PC-3 (cell line): Measurements from ENCODE around the gene TDRD12. TPM values are rescaled to one million over a fixed set of nuclear protein-coding genes. Genes with fewer than 3 reads are reported as not detected.
"Not testable (repeated sequence)": the region's sequence is repeated elsewhere in the genome, so short reads cannot be mapped to it uniquely, and the experiment has no call there.

ENCODE experiments used
- ATAC-seq: fragments of 200-7000 bp; cut with Tn5 transposase; 2 replicates; pipeline ENCODE4 v1.9.1; 2020; ENCODE audit warnings: mild to moderate bottlenecking, moderate library complexity
- BruUV-seq: library from RNA; stranded (reverse); fragments of 400-500 nt; replicated peaks from 2 replicates; lab custom pipeline; 2021; lab: Mats Ljungman, UMichigan
- CTCF ChIA-PET: fragments of 300-600 bp; sonication (Branson Sonifier 250); formaldehyde crosslinking; loops from one replicate; lab custom pipeline; 2022; ENCODE audit warnings: antibody characterized with exemption; lab: Charles Lee
- POLR2A ChIA-PET: fragments of 300-600 bp; sonication (Branson Sonifier 250); formaldehyde crosslinking; loops from one replicate; lab custom pipeline; 2022; ENCODE audit warnings: antibody characterized with exemption; ENCODE audit not compliant: unreplicated experiment; lab: Charles Lee
- DNase-seq: peaks from one replicate; pipeline ENCODE4 v3.0.0-alpha.2; 2015
- H2AFZ ChIP-seq: fragments of 300-600 bp; sonication (generic); 2 replicates; pipeline ENCODE4 v1.6.0; 2016; ENCODE audit warnings: antibody characterized with exemption, low read length
- H3F3A ChIP-seq: fragments of 300-600 bp; sonication (generic); one replicate; pipeline ENCODE4 v1.6.0; 2017; ENCODE audit warnings: antibody characterized with exemption, low read length, control low read depth, mild to moderate bottlenecking; ENCODE audit not compliant: unreplicated experiment
- H3K27ac ChIP-seq: fragments of 300-600 bp; sonication (generic); 2 replicates; pipeline ENCODE4 v1.5.1; 2016; ENCODE audit warnings: mild to moderate bottlenecking, low read length
- H3K27me3 ChIP-seq: fragments of 300-600 bp; sonication (generic); 2 replicates; pipeline ENCODE4 v1.6.1; 2016; ENCODE audit warnings: low read length, mixed read lengths
- H3K36me3 ChIP-seq: fragments of 300-600 bp; sonication (generic); 2 replicates; pipeline ENCODE4 v1.6.1; 2016; ENCODE audit warnings: low read depth, mixed run types, low read length, mixed read lengths
- H3K4me1 ChIP-seq: fragments of 300-600 bp; sonication (generic); 2 replicates; pipeline ENCODE4 v1.5.1; 2016; ENCODE audit warnings: low read length; ENCODE audit not compliant: insufficient read depth
- H3K4me2 ChIP-seq: fragments of 300-600 bp; sonication (generic); 2 replicates; pipeline ENCODE4 v1.6.0; 2016; ENCODE audit warnings: low read length
- H3K4me3 ChIP-seq: fragments of 300-600 bp; sonication (generic); 2 replicates; pipeline ENCODE4 v1.5.1; 2016; ENCODE audit warnings: mild to moderate bottlenecking, low read length, mixed read lengths
- H3K79me2 ChIP-seq: fragments of 300-600 bp; sonication (generic); 2 replicates; pipeline ENCODE4 v1.6.1; 2017; ENCODE audit warnings: low read length, mixed read lengths
- H3K9ac ChIP-seq: fragments of 300-600 bp; sonication (generic); 2 replicates; pipeline ENCODE4 v1.6.0; 2016; ENCODE audit warnings: mild to moderate bottlenecking, low read length
- H3K9me2 ChIP-seq: fragments of 300-600 bp; sonication (generic); replicated peaks from 2 replicates; pipeline ENCODE4 v1.6.1; 2016; ENCODE audit warnings: mixed run types, low read length, mixed read lengths
- H3K9me3 ChIP-seq: fragments of 300-600 bp; sonication (generic); 2 replicates; pipeline ENCODE4 v1.6.1; 2016; ENCODE audit warnings: low read length, mixed read lengths
- H4K20me1 ChIP-seq: fragments of 300-600 bp; sonication (generic); 2 replicates; pipeline ENCODE4 v1.6.1; 2016; ENCODE audit warnings: low read length, mixed read lengths
- CTCF ChIP-seq: fragments of 300-600 bp; sonication (generic); conservative IDR thresholded peaks from 2 replicates; pipeline ENCODE4 v1.5.1; 2017; ENCODE audit warnings: antibody characterized with exemption, low read depth, mild to moderate bottlenecking, low read length
- EZH2 ChIP-seq: fragments of 300-600 bp; sonication (generic); IDR thresholded peaks from one replicate; pipeline ENCODE4 v1.6.1; 2017; ENCODE audit warnings: antibody characterized with exemption, mild to moderate bottlenecking, low read length; ENCODE audit not compliant: unreplicated experiment
- EZH2phosphoT487 ChIP-seq: fragments of 300-600 bp; sonication (generic); IDR thresholded peaks from 2 replicates; pipeline ENCODE4 v1.6.1; 2018; ENCODE audit warnings: mild to moderate bottlenecking, antibody characterized with exemption, low read length, borderline replicate concordance
- intact Hi-C: fragments of 100-400 bp; cut with micrococcal nuclease; formaldehyde crosslinking; loops from 2 replicates; pipeline ENCODE4 v1.9.0; 2023
- total RNA-seq: library from RNA; depleted of rRNA; stranded (reverse); fragments of >200 nt; gene quantifications from 2 replicates; pipeline ENCODE4 v1.2.3, GENCODE V29; 2014

TDRD12 gene
- total RNA-seq, 1 experiment from 2014 or later = not detected

- Histone ChIP-seq H3K27ac (no peak overlapping the region), H3K27me3 (no peaks in the 10 kb centered on the region), H3K9me2 (no peaks in the 10 kb centered on the region), H3K4me3 (no peak overlapping the region), H3F3A (no peaks in the 10 kb centered on the region), H3K9ac (no peak overlapping the region), H3K79me2 (no peaks in the 10 kb centered on the region), H2AFZ (no peak overlapping the region), H3K4me2 (no peak overlapping the region), H3K36me3 (no peaks in the 10 kb centered on the region), H3K4me1 (no peaks in the 10 kb centered on the region), H4K20me1 (no peaks in the 10 kb centered on the region), H3K9me3 (no peaks in the 10 kb centered on the region)
- DNase-seq (no peak), ATAC-seq (no peak)
- ChIA-PET POLR2A (interaction anchor here (0.6 kb wide), 1 partner anchor 46 kb away, joined by 3 read pairs; no protein-coding TSS in a partner anchor), CTCF (no interaction called here)
- no TSS peak for BruUV-seq
- no peak for TF ChIP-seq CTCF
- TF ChIP-seq EZH2phosphoT487 = no peak
- TF ChIP-seq EZH2 = no peak
- intact Hi-C loops = no loop called here
Observed at GRCh38 chr19:32866564-32867265, 147.1 kb downstream of the TDRD12 start.

GRCh38 chr19:32867436-32867835, 147.9 kb downstream of the TDRD12 start:
- H3F3A ChIP-seq, BruUV-seq, H3K9me2 ChIP-seq, DNase-seq, H2AFZ ChIP-seq, H3K4me2 ChIP-seq, ATAC-seq, H3K9me3 ChIP-seq, H3K4me1 ChIP-seq, H3K27me3 ChIP-seq, intact Hi-C loops, H3K36me3 ChIP-seq, H3K4me3 ChIP-seq, H3K27ac ChIP-seq, CTCF ChIA-PET, H4K20me1 ChIP-seq, H3K79me2 ChIP-seq, H3K9ac ChIP-seq: not testable (repeated sequence)
- POLR2A ChIA-PET = interaction anchor here (0.6 kb wide), 1 partner anchor 45 kb away, joined by 3 read pairs; no protein-coding TSS in a partner anchor

- POLR2A ChIA-PET = no interaction called here
- H2AFZ ChIP-seq = no peak overlapping the region
- H3K4me1 ChIP-seq = no peaks in the 10 kb centered on the region
- H3K36me3 ChIP-seq = no peaks in the 10 kb centered on the region
- BruUV-seq = no TSS peak
- CTCF ChIA-PET = no interaction called here
- H3K4me2 ChIP-seq = no peak overlapping the region
- DNase-seq (no peak), ATAC-seq (no peak)
- H3K4me3 ChIP-seq = no peak overlapping the region
- intact Hi-C loops = no loop called here
- H3K9me3 ChIP-seq = no peaks in the 10 kb centered on the region
- H3K27ac ChIP-seq = no peak overlapping the region
- no peak for TF ChIP-seq EZH2
- no peak for TF ChIP-seq EZH2phosphoT487
- TF ChIP-seq CTCF = no peak
- no peaks in the 10 kb centered on the region for H3K79me2 ChIP-seq
- no peaks in the 10 kb centered on the region for H3K9me2 ChIP-seq
- no peaks in the 10 kb centered on the region for H3F3A ChIP-seq
- H3K27me3 ChIP-seq = no peaks in the 10 kb centered on the region
- no peaks in the 10 kb centered on the region for H4K20me1 ChIP-seq
- H3K9ac ChIP-seq = no peak overlapping the region
Observed at GRCh38 chr19:32868206-32868950, 148.8 kb downstream of the TDRD12 start.
